Tibial artery (tissue), 4 donors: Measurements from ENCODE around the gene ADGRL1.
"Not testable (repeated sequence)": the region's sequence is repeated elsewhere in the genome, so short reads cannot be mapped to it uniquely, and the experiment has no call there.

Experiments
- DNase-seq, 2 donors: peaks; one replicate each; pipeline ENCODE4 v3.0.0-alpha.2; 2019
- H3K27ac ChIP-seq, 2 donors: fragments of 200-600 bp; sonication (generic) in 1 of 2; 1 replicate in 1 of 2; 2 replicates in 1 of 2; pipeline ENCODE4 v1.5.1; 2018 to 2019; ENCODE audit warnings: mild to moderate bottlenecking in 1 of 2
- H3K27me3 ChIP-seq, 2 donors: fragments of 200-600 bp; sonication (generic) in 1 of 2; one replicate each; pipeline versions ENCODE4 v1.5.1 to v1.6.0; 2016 to 2019
- H3K36me3 ChIP-seq, 3 donors: fragments of 200-600 bp; sonication (generic) in 2 of 3; one replicate each; pipeline ENCODE4 v1.5.1; 2016 to 2019; ENCODE audit warnings: mild to moderate bottlenecking in 2 of 3
- H3K4me1 ChIP-seq, 4 donors: fragments of 200-600 bp; sonication (generic) in 2 of 4; 1 replicate in 3 of 4; 2 replicates in 1 of 4; pipeline ENCODE4 v1.5.1; 2016 to 2019
- H3K4me3 ChIP-seq, 2 donors: fragments of 200-600 bp; sonication (generic) in 1 of 2; 1 replicate in 1 of 2; 2 replicates in 1 of 2; pipeline ENCODE4 v1.5.1; 2018 to 2019; ENCODE audit warnings: mild to moderate bottlenecking in 2 of 2
- H3K9me3 ChIP-seq, 3 donors: fragments of 200-600 bp; sonication (generic) in 1 of 3; one replicate each; pipeline ENCODE4 v1.5.1; 2016 to 2019
- intact Hi-C: fragments of 100-400 bp; cut with DNase I; formaldehyde crosslinking; loops from one replicate; pipeline ENCODE4 v1.15.0; 2023; ENCODE audit warnings: low total_unique reads
- TF ChIP-seq, protein P1 (sequence below), 2 experiments: fragments of 200-600 bp in 1 of 2; fragments of 450-650 bp in 1 of 2; IDR thresholded peaks; one replicate each; pipeline ENCODE4 v1.5.1; 2017 to 2019; ENCODE audit warnings: antibody characterized with exemption in 2 of 2, mild to moderate bottlenecking in 1 of 2, moderate library complexity in 1 of 2

The ADGRL1 gene

DNA sequence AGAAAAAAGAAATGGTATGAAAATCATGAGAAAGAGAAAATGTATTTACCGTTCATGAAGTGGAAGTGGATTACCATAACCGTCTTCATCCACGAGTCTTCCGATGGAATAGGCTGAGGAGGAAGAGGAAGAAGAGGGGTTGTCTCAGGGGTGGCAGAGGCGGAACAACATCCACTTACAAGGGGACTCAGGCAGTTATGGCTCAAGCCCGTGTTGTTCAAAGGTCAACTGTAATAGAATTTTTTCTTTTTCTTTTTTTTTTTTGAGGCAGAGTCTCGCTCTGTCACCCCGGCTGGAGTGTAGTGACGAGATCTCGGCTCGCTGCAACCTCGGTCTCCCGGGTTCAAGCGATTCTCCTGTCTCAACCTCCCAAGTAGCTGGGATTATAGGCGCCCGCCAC lies 16.9 kb upstream of the ADGRL1 start:
- TF ChIP-seq, protein P1, sequence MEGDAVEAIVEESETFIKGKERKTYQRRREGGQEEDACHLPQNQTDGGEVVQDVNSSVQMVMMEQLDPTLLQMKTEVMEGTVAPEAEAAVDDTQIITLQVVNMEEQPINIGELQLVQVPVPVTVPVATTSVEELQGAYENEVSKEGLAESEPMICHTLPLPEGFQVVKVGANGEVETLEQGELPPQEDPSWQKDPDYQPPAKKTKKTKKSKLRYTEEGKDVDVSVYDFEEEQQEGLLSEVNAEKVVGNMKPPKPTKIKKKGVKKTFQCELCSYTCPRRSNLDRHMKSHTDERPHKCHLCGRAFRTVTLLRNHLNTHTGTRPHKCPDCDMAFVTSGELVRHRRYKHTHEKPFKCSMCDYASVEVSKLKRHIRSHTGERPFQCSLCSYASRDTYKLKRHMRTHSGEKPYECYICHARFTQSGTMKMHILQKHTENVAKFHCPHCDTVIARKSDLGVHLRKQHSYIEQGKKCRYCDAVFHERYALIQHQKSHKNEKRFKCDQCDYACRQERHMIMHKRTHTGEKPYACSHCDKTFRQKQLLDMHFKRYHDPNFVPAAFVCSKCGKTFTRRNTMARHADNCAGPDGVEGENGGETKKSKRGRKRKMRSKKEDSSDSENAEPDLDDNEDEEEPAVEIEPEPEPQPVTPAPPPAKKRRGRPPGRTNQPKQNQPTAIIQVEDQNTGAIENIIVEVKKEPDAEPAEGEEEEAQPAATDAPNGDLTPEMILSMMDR (IDR thresholded peaks at IDR 0.05), result no peak
- Histone ChIP-seq H3K9me3 (no peaks in the 10 kb centered on the region), H3K36me3 (no peaks in the 10 kb centered on the region), H3K4me1 (peaks cover 0 to 4% (median 1%) of the 10 kb centered on the region in 4 donors), H3K4me3 (no peak overlapping the region), H3K27ac (no peak overlapping the region), H3K27me3 (peaks cover 0 to 12% of the 10 kb centered on the region in 2 donors)
- no peak for DNase-seq
- intact Hi-C loops, result no loop called here

DNA sequence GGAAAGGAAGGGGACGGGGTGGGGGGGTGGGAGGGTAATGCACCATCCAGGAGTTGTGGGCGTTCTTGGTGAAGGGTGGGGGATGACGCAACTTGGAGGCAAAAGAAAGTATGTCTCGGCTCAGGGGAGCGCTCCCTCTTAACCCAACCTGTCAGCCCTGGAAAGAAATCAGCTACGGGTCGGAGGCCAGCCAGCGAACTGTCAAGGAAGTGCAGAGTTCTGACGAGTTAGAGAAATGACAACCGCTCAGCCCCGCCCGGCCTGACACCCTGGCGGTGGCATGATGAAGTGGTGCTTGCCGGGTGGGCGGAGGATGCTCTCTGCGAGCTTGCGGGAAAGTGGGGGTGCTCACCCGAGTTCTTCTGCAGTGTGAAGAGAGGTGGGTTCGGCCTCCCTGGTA lies 15.4 kb upstream of the ADGRL1 start:
- H3K36me3 ChIP-seq, H3K4me3 ChIP-seq, H3K27me3 ChIP-seq, DNase-seq, H3K27ac ChIP-seq, intact Hi-C loops, H3K9me3 ChIP-seq: not testable (repeated sequence)
- peaks cover 0 to 13% (median 7%) of the 10 kb centered on the region in 4 donors for H3K4me1 ChIP-seq

DNA sequence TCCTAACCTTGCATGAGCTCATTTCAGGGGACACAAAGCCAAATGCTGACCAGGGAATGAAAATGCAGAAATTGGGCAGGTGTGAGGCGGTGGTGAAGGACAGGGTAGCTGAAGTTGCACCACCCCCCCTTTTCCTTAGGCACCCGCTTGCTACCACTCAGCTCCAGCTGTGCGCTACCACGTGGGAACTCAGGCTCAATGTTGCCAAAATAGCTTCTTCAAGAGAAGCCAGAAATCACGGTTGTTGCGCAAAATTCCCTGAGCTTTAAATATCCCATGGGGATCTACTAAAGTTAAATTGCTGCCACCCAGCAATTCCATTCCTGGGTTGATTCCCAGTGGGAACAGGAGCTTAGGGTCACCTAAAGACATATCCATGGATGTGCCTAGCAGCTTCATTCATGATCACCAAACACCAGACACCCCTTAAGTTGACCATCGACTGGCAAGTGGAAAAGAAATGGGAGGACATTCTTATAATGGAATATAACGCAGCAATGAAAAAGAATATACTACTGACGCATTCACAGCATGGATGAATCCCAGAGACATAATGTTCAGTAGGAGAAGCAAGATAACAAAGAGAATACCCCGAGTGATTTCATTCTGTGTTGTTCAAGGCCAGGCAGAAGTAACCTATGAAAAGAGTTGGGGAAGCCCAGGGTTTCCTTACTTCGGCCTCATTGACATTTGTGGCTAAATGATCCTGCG lies 12.8 kb upstream of the ADGRL1 start:
- DNase-seq, result no peak
- no peaks in the 10 kb centered on the region for H3K36me3 ChIP-seq
- intact Hi-C loops, result no loop called here
- TF ChIP-seq, protein P1 (IDR thresholded peaks at IDR 0.05), result no peak
- no peak overlapping the region for H3K27ac ChIP-seq
- no peak overlapping the region for H3K4me3 ChIP-seq
- H3K27me3 ChIP-seq, result peaks cover 0 to 3% of the 10 kb centered on the region in 2 donors
- H3K4me1 ChIP-seq, result peaks cover 0 to 15% (median 8%) of the 10 kb centered on the region in 4 donors
- H3K9me3 ChIP-seq, result no peaks in the 10 kb centered on the region

DNA sequence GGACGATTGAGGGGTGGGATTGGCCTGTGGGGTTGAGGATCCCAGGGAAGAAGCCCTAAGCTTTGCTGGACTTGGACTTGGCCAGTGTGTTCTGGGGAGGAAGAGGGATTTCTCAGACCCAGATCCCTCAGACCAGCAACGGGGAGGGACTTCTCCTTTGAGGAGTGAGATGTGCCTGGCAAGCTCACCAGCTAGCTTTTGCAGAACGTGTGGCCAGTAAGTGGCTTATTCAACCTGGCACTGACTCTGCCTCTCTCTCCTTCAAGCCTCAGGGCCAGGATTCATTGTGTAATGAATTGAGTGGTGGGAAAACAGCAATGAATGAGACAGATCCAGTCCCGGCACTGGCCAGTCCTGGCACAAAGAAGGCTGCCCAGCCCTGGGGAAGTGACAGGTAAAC lies 11.9 kb upstream of the ADGRL1 start:
- intact Hi-C loops, H3K36me3 ChIP-seq, H3K27ac ChIP-seq, H3K27me3 ChIP-seq, DNase-seq, H3K4me3 ChIP-seq, H3K9me3 ChIP-seq: not testable (repeated sequence)
- peaks cover 0 to 15% (median 8%) of the 10 kb centered on the region in 4 donors for H3K4me1 ChIP-seq

DNA sequence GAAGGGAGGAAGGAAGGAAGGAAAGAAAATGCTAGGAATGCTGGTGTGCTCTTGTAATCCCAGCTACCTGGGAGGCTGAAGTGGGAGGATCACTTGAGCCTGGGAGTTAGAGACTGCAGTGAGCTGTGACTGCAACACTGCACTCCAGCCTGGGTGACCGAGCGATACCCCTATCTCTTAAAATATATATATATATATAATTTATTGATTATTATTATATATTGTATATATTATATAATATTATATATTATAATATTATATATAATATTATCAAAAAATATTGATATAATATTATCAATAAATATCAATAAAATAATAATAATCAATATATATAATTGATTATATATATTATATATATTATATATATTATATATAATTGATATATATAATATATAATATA lies 8.6 kb upstream of the ADGRL1 start:
- H3K4me1 ChIP-seq, result peaks cover 0 to 13% (median 7%) of the 10 kb centered on the region in 4 donors
- TF ChIP-seq, protein P1 (IDR thresholded peaks at IDR 0.05), result no peak
- H3K36me3 ChIP-seq, result no peaks in the 10 kb centered on the region
- intact Hi-C loops, result no loop called here
- H3K27me3 ChIP-seq, result peaks cover 0 to 24% of the 10 kb centered on the region in 2 donors
- no peaks in the 10 kb centered on the region for H3K9me3 ChIP-seq
- no peak overlapping the region for H3K27ac ChIP-seq
- H3K4me3 ChIP-seq, result no peak overlapping the region
- no peak for DNase-seq

DNA sequence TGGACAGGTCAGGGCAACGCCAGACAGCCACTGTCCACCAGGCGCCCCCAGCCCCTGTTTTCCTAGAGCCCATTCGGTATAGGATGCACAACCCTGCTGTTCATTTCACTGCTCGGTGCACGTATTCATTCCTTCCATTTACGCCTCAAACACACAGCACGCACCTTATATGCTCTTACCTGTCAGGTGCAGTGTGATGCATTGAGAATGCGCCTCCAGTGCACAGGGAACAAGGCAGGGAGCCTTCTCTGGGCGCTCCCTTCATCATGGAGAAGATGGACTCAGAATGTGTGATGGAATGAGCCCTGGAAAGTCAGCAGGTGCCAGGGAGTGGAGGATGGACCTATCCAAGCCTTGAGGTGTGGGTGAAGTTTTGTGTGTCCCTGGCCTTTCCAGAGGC lies 4.2 kb upstream of the ADGRL1 start:
- H3K4me3 ChIP-seq, H3K36me3 ChIP-seq, H3K9me3 ChIP-seq, H3K27ac ChIP-seq, intact Hi-C loops, DNase-seq: not testable (repeated sequence)
- Histone ChIP-seq H3K27me3 (peaks cover 0 to 40% of the 10 kb centered on the region in 2 donors), H3K4me1 (peaks cover 0 to 21% (median 13%) of the 10 kb centered on the region in 4 donors)

DNA sequence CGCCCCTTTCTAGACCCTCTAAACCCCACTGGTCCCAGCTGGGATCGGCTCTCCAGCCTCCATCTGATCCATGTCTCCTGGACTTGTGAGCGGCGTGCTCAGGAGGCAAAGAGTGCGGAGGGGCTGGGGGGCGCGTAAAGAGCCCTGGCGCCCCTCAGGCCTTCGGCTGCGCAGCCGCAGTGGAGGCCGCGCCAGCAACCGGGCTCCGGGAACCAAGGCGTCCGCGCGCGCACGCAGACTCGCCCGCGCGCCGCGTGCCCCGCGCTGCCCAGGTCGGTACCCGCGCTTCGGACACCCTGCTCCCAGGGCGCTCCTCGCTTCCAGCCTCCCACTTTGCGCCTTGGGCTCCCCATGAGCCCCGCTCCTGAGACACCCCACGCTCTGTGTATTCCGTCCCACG lies 3.4 kb upstream of the ADGRL1 start:
- Histone ChIP-seq H3K4me1 (peaks cover 0 to 27% (median 16%) of the 10 kb centered on the region in 4 donors), H3K27me3 (peaks cover 0 to 46% of the 10 kb centered on the region in 2 donors)
- H3K36me3 ChIP-seq, H3K9me3 ChIP-seq, H3K27ac ChIP-seq, H3K4me3 ChIP-seq, DNase-seq: not testable (repeated sequence)
- intact Hi-C loops, result loop anchor here (10.0 kb wide), 1 partner anchor 205 kb away; the partner anchor contains the start of gene DDX39A

DNA sequence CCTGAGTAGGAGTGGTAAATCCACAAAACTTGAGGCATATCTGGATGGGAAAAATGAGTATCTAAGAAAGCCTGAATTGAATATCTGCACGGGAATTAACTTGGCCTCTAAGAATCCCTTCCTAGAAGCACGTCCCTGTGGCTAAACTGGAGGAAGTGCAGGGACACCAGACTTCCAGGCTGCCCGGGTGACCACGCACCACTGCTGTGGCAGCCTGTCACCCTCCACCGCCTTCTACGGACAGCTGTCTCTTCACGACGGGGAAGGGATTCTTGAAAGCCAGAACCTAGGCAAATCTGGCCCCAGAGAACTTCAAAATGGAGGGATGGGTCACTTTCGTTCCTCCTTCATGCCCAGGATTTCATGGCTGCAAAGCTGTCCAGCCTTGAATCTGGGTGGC lies 2.5 kb upstream of the ADGRL1 start:
- H3K36me3 ChIP-seq, DNase-seq, H3K9me3 ChIP-seq, H3K4me3 ChIP-seq, H3K27ac ChIP-seq: not testable (repeated sequence)
- intact Hi-C loops, result loop anchor here (10.0 kb wide), 1 partner anchor 206 kb away; the partner anchor contains the start of gene DDX39A
- H3K27me3 ChIP-seq, result peaks cover 0 to 45% of the 10 kb centered on the region in 2 donors
- H3K4me1 ChIP-seq, result peaks cover 0 to 27% (median 16%) of the 10 kb centered on the region in 4 donors

DNA sequence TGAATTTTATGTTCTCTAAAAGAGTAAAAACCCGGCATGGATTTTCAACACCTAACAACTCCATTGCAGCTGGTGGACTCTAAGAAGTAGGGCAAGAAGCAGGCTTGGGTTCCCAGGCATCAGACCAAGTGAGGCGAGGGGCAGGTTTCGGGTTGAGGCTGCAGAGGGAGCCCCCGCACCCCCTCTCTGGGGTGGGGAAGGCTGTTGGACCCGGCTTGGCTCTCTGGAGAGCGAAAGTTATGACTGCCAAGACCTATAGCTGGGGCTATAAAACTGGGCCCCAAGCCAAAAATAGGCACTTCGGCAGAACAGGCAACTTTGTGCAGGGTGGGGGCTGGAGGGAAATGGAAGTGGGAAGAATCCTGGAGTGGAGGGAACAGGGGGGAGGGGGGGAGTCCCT lies 1.8 kb upstream of the ADGRL1 start:
- intact Hi-C loops, result loop anchor here (10.0 kb wide), 1 partner anchor 207 kb away; the partner anchor contains the start of gene DDX39A
- H3K9me3 ChIP-seq, H3K27ac ChIP-seq, DNase-seq, H3K36me3 ChIP-seq: not testable (repeated sequence)
- peaks cover 0 to 27% (median 16%) of the 10 kb centered on the region in 4 donors for H3K4me1 ChIP-seq
- H3K4me3 ChIP-seq, result peak overlapping the region; percentile 56 to 60
- peaks cover 0 to 42% of the 10 kb centered on the region in 2 donors for H3K27me3 ChIP-seq
